GM19035 (cell line): ENCODE results near the gene PCSK6.
"Not testable (repeated sequence)": the region's sequence is repeated elsewhere in the genome, so short reads cannot be mapped to it uniquely, and the experiment has no call there.

Experiments
- ATAC-seq: cut with Tn5 transposase; IDR thresholded peaks from one replicate; pipeline ENCODE4 v1.9.1; 2021; ENCODE audit not compliant: unreplicated experiment

Gene PCSK6

GRCh38 chr15:101333907-101334789, 155.4 kb downstream of the PCSK6 start:
- not testable (repeated sequence) for ATAC-seq

- no peak for ATAC-seq
Observed at GRCh38 chr15:101332061-101332467, 157.4 kb downstream of the PCSK6 start.

- no peak for ATAC-seq
Observed at GRCh38 chr15:101329867-101330380, 159.6 kb downstream of the PCSK6 start.

DNA sequence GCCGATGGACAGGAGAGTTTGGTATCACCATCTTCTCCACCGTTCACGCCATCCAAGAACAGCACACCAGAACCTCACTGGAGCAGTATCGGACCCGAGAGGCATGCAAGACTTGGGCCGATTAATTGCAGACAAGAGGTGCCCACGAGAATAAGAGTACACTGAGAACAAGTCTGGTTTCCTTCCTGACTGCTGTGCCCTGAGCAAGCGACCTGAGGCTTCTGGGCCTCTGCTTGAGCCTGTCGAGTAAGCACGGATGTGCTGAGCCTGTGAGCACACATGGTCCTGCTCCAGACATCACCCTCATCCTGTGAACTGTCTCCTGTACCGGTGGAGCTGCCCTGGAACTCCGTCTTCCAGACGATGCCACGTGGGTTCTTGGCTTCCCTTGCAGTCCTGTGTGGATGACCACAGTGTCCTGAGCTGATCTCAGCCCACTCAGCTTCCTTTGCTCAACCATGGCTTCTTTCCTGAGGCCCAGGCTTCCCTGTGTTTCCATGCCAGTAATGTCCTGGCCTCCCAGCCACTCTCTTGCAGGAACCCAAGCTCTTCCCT, 160.1 kb downstream of the PCSK6 start:
- no peak for ATAC-seq

DNA sequence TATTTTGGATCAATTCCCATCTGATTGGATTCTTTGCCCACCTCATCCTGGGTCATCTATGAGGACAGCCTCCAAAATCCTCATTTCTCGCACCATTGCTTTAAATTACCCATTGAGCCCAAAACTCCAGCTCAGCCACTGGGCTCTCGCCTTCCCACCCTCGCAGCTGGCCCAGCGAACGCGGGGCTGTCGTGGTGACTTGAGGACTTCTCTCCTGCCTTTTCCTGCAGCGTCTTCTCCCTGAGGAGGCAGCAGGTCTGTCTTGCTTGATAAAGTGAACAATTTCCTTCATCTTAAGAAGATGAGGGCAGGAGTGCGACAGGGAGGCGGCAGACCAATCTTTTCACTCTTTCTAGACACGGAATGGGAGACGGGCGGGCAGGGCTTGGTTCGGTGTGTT, 161.5 kb downstream of the PCSK6 start:
- ATAC-seq = no peak

GRCh38 chr15:101327147-101327740, 162.3 kb downstream of the PCSK6 start:
- no peak for ATAC-seq

DNA sequence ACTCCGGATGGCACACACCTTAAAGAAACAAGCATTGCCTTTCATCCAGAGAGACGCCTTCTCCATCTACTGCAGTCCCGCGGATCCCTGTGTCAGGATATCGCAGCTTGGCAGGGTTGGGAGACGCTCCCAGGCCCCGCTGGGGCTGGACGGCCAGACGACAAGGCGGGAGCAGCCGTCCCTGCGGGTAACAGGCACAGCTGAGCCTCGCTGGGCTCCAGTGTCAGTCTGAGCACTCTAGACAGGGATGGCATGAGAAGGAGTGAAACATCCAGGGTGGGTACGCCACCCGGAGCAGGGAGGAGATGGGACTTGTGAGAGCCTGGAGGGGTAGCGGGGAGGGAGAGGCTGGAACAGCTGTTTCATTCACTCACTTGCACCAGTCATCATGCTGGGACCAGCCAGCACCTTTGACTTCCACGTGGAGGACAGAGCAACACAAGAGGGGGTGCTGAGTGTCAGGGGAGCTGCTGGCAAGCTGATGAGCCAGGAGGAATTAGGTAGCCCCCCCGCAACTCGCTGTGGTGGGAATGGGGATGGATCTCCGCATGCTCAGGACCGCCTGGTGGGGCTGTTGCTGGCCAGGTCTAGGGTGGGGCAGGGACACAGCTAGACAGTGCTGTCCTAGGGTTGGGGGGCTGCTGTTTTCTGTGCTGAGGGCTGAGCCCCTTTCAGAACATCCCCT, 162.9 kb downstream of the PCSK6 start:
- no peak for ATAC-seq

DNA sequence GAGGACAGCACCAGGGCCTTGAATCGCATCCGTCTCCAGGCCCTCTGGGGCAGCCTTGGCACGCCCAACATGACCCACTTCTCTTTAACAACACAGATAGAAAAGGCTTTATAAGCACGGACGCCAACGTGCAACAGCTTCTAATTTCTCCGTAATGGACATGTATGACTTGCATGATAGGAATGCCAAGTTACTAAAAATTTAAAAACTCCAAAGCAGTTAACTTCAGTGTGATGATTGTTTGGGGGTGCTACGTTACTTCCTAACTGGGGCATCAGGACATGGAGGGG, 163.5 kb downstream of the PCSK6 start:
- no peak for ATAC-seq

DNA sequence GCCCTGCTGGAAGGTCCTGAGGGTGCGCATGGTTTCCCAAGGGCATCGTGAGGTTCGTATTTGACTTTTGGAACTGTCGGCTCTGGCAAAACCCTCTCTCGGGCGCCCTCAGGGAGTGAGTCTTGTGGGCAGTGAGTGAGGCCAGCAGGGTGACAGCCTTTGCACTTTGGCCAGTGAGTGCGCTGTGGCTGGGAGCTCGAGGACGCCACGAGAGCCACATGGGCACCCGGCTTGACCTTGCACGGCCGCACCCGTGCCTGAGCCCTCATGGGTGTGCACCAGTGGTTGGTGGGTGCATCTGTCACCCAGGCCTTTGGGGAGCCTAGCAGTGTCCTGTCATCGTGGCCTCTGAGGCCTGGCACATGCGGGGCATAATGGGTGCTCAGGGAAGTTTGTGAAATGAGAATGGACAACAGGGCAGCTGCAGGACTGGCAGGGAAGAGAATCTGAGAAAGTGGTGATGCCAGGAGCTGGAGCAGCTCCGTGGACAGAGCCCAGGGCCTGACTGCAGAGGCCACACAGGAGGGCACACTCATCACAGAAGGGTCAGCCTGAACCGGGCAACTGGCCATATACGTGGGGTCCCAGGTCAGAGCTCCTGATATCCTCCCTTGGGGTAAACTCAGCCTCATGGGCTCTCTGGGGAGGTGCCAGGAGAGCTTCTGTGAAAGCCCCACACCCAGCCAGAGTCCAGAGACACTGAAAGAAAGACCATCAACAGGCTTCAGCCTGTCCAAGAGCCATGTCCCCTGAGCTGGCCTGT, 164.1 kb downstream of the PCSK6 start:
- ATAC-seq = no peak

GRCh38 chr15:101324524-101325177, 164.9 kb downstream of the PCSK6 start:
- ATAC-seq = no peak

DNA sequence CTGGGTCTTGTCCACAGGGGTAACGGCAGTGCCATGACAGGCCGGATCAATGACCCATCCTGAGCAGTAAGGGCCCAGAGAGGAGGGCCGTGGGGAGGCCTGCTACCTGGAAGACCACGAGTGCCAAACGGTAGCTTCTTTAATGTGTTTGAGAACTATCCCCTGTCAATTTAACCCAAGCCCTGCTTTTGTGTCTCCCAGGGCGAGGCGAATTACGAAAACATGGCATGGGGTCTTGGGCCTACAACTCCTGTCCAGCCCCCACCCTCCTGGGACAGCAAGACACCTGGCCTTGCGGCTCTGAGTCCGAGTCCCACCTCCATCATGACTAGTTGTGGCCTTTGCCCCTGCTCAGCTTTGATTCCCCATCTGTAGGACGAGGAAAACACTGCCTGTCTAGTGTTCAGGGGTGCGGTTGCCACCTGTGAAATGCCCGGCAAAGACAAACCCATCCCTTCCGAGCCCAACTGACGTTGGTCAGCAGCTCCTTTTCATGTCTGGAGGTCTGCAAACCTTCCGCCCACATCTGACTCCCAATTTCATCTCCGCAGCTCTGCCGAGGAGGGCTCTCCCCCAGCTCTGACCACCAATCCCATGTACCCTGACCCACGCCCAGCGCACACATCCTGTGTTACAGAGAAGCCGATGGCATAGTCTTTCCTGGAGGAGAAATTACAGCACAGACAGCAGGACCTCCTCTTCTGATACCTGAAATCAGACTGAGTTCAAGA, 165.5 kb downstream of the PCSK6 start:
- ATAC-seq = no peak

DNA sequence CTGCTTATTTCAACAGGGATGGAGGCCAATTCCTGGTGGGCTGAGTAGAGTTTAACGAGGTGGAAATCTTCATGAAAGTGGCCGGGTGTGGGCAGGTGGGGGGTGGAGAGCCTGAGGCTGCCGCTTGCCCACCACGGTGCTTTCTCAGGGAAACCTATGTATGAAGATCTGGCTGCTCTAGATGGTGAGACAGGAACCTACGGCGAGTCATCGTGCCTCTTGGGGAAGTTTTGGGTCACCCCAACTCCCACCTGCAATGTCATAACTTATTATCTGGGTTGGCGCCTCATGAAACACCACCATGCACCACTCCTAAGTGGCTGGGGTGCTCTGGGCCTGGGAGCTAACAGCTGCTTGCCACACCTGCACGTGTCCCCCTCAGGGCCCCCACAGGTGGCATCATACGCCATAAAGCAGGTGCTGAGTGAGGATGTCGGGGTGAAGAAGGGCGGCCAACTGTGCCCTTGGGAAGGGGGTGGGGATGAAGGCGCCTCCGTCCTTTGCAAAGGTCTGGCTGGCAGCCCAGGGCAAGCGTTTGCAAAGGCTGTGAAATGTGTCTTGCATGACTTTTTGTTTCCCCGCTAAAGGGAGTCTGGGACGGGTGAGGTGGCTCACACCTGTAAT, 166.5 kb downstream of the PCSK6 start:
- no peak for ATAC-seq

GRCh38 chr15:101322016-101322695, 167.4 kb downstream of the PCSK6 start:
- no peak for ATAC-seq

- ATAC-seq = no peak
Observed at GRCh38 chr15:101320501-101321052, 168.9 kb downstream of the PCSK6 start.

- no peak for ATAC-seq
Observed at GRCh38 chr15:101318839-101319238, 170.7 kb downstream of the PCSK6 start.

GRCh38 chr15:101318147-101318819, 171.2 kb downstream of the PCSK6 start:
- no peak for ATAC-seq

- no peak for ATAC-seq
Observed at GRCh38 chr15:101317336-101317872, 172.1 kb downstream of the PCSK6 start.

DNA sequence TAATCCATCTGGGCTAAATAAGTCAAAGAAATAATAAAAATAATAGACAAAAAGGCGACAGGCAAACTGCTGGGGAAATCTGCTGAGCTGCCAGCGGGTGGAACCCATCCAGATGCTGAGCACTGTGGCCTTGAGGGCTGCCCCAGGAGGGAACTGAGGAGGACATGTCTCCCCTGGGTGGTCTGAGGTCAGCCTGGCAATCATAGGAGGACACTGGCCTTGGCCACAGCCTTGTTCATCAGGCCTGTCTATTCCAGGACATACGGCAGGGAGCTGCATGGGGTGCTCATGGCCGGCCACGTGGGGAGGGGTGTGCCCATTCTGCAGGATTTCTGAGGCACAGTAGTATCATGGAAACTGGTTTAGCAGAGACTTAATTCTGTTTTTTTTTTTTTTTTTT, 173.0 kb downstream of the PCSK6 start:
- no peak for ATAC-seq
